Stimulated activated naive CD8-positive, alpha-beta T cell treated with anti-CD3 and anti-CD28 coated beads, Interleukin-15, Interleukin-2, amounts not matched to agents 100 ng/mL and 50 ng/mL, for 24 hours (primary cell): ENCODE data around the gene SUPT3H.
A peak's percentile ranks its signal among the peaks of the same experiment; 100 is the strongest.
"Not testable (repeated sequence)": the region's sequence is repeated elsewhere in the genome, so short reads cannot be mapped to it uniquely, and the experiment has no call there.

Source experiments
- H3K27ac Mint-ChIP-seq: one replicate; pipeline ENCODE4 v1.8.0; 2021; ENCODE audit warnings: mild to moderate bottlenecking, mixed read lengths
- H3K27me3 Mint-ChIP-seq: one replicate; pipeline ENCODE4 v1.8.0; 2021; ENCODE audit warnings: mixed read lengths
- H3K36me3 Mint-ChIP-seq: one replicate; pipeline ENCODE4 v1.8.0; 2021; ENCODE audit warnings: low read depth, mixed read lengths
- H3K4me1 Mint-ChIP-seq: one replicate; pipeline ENCODE4 v1.8.0; 2021; ENCODE audit warnings: low read depth, mixed read lengths
- H3K4me3 Mint-ChIP-seq: one replicate; pipeline ENCODE4 v1.8.0; 2021; ENCODE audit warnings: mild to moderate bottlenecking, mixed read lengths
- H3K9me3 Mint-ChIP-seq: one replicate; pipeline ENCODE4 v1.8.0; 2021; ENCODE audit warnings: mixed read lengths

Gene SUPT3H

DNA sequence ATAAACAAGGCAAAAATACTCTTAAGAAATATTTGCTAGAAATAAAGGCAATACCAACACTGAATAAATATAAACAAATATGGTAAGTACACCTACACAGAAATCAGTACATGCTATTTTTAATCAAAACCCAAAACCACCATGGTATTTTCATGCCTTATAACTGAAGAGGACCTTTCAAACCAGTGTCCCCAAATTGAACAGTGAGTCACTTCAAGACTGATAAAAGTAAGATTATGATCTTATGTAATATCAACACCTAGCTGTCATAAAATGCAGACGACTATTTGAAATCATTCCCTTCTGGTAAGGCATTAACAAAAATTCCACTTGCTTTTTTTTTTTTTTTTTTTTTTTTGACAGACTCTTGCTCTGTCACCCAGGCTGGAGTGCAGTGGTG, 206.4 kb downstream of the SUPT3H start:
- peaks cover 4% of the 10 kb centered on the region for H3K9me3 Mint-ChIP-seq
- H3K4me1 Mint-ChIP-seq: peaks cover 45% of the 10 kb centered on the region
- no peak overlapping the region for H3K4me3 Mint-ChIP-seq
- H3K27ac Mint-ChIP-seq: no peak overlapping the region
- peaks cover 7% of the 10 kb centered on the region for H3K36me3 Mint-ChIP-seq
- no peaks in the 10 kb centered on the region for H3K27me3 Mint-ChIP-seq

DNA sequence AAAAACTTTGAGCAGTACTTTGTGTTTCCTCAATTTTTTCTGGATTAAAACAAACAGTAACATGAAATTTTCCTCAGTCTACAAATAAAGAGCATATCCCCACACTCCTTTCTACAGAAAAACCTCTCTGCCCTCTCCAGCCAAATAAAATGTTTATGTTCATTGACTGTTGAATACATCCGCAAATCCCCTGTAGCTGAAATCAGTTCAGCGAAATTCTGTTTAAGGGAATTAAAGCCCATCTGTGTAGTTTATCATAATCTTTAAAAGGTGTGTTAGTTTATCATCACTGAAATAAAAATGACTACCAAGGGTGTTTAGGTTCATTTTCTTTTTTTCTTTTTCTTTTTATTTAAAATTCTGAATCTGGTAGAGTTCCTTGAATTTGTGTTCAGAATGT, 207.4 kb downstream of the SUPT3H start:
- Mint-ChIP-seq H3K4me3 (no peak overlapping the region), H3K27ac (no peak overlapping the region), H3K9me3 (peaks cover 2% of the 10 kb centered on the region), H3K36me3 (peaks cover 15% of the 10 kb centered on the region), H3K27me3 (no peaks in the 10 kb centered on the region), H3K4me1 (peaks cover 53% of the 10 kb centered on the region)

DNA sequence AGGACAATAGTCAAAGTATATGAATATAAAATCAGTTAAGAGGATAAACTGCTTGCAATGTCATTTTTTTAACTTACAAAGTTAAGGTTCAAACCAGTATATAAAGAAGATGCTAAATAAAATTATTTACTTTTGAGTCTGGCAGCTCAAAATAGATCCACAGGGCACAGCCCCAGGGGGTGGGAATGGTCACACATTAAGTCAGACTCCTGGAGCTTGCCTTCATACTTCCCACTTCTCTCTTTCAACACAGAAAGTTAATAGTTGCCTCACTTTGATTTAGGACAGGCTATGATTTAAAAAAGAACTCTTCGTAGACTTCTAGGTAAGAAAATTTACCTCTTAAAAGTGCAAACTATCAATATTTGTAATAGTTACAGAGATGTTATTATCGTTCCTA, 207.9 kb downstream of the SUPT3H start:
- no peaks in the 10 kb centered on the region for H3K9me3 Mint-ChIP-seq
- no peak overlapping the region for H3K27ac Mint-ChIP-seq
- no peaks in the 10 kb centered on the region for H3K27me3 Mint-ChIP-seq
- H3K4me1 Mint-ChIP-seq: peaks cover 54% of the 10 kb centered on the region
- peaks cover 12% of the 10 kb centered on the region for H3K36me3 Mint-ChIP-seq
- no peak overlapping the region for H3K4me3 Mint-ChIP-seq

DNA sequence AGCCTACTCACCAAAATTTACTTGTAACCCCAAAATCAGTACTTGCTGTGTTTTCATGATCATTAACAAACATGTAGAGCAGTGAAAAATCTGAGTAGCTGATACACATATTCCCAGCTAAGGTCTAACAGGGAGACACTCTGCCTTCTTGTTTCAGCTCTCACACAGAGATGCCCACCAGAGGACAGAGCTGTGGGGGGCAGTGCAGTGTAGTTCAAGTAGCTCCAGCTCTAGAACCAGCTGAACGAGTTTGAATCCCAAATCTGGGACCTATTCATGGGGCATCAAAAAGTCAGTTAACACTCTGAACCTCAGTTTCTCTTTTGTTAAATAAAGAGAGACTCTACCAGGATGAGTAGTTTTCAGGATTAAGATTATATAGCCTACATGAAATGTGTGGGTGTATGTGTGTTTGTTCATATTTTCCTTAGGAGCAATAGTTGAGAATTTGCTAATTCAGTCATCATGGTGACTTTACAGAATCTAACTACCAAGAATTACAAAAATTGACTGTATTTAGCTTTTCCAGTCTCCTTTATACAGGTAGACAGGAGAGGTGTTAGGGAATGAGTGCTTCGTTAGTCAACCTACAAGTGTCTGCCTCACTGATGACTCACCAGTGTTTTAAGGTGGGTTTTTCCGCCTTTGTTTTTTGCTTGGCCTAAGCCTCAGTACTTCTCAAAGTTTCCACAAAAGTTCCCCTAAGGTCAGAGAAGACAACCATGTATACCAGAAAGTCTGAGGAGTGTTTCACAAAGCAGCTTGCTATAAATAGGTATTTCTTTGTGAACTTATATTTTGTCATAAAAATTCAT, 213.6 kb downstream of the SUPT3H start:
- Mint-ChIP-seq H3K36me3 (peaks cover 35% of the 10 kb centered on the region), H3K4me3 (peak overlapping the region; percentile 70), H3K9me3 (peaks cover 16% of the 10 kb centered on the region), H3K27me3 (no peaks in the 10 kb centered on the region), H3K27ac (peak overlapping the region; percentile 99), H3K4me1 (peaks cover 83% of the 10 kb centered on the region)

DNA sequence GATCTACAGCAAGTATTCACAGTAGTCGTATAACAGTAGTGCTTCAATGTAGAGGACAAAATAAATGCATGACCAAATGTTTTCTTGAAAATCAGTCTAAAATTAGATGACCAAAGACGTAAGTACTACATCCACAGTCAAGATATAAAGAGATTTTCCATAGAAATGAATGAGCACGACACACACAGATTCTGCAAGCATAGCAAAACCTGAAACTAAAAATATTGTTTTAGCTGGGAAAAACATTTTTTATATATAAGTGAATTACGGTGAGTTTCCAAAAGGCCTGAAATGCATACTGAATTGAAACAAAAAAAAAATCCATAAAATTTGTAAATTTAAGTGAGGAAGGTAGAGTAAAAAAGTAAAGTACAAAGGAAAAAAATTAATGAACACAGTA, 217.4 kb downstream of the SUPT3H start:
- no peaks in the 10 kb centered on the region for H3K27me3 Mint-ChIP-seq
- peaks cover 67% of the 10 kb centered on the region for H3K4me1 Mint-ChIP-seq
- H3K36me3 Mint-ChIP-seq: peaks cover 29% of the 10 kb centered on the region
- peaks cover 16% of the 10 kb centered on the region for H3K9me3 Mint-ChIP-seq
- H3K4me3 Mint-ChIP-seq: no peak overlapping the region
- H3K27ac Mint-ChIP-seq: no peak overlapping the region

DNA sequence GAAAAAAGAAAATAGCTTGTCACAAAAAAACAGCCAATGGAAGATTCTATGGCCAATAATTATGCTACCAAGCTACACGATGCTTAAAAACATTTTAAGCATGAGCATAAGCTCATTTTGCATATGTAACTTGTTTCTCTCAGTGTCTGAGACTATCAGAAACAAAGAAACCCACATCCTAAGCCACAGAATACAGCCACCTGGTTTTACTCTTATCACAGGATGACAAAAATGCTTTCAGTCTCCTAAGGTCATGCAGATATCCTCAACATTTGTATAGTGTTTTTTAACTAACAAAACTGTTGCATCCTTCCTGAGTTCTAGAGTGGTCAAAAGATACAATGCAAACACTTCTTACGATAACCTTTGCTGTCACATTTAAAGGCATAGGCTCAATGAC, 221.7 kb downstream of the SUPT3H start:
- Mint-ChIP-seq H3K4me1 (peaks cover 41% of the 10 kb centered on the region), H3K27ac (peak overlapping the region; percentile 69), H3K4me3 (no peak overlapping the region), H3K36me3 (peaks cover 23% of the 10 kb centered on the region), H3K9me3 (peaks cover 10% of the 10 kb centered on the region), H3K27me3 (no peaks in the 10 kb centered on the region)

DNA sequence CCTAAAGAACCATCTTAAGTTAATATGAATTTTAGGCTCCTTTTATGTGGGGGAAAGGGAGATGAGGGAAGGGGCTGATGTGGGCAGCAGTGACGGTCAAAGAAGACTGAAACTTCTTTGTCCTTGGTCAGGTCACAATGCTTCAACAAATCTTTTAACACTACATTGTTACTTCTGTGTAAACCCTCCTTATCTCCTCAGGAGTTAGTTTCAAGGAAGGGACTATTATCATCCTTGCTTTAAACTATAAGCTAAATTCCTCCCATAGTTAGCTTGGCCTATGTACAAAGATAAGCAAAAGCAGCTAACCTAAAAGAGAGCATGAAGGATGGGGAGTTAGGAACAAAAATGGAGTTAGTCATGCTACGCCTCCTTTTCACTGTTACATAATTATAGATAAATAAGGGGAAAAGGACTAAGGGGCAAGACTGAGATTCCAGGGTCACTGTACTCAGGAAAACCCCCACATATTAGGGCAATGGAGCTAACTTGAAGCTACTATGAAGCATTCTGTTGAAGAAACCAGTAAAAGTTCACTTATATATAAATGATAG, 222.3 kb downstream of the SUPT3H start:
- peaks cover 5% of the 10 kb centered on the region for H3K9me3 Mint-ChIP-seq
- H3K36me3 Mint-ChIP-seq: peaks cover 19% of the 10 kb centered on the region
- peaks cover 36% of the 10 kb centered on the region for H3K4me1 Mint-ChIP-seq
- no peaks in the 10 kb centered on the region for H3K27me3 Mint-ChIP-seq
- H3K4me3 Mint-ChIP-seq: no peak overlapping the region
- H3K27ac Mint-ChIP-seq: no peak overlapping the region

DNA sequence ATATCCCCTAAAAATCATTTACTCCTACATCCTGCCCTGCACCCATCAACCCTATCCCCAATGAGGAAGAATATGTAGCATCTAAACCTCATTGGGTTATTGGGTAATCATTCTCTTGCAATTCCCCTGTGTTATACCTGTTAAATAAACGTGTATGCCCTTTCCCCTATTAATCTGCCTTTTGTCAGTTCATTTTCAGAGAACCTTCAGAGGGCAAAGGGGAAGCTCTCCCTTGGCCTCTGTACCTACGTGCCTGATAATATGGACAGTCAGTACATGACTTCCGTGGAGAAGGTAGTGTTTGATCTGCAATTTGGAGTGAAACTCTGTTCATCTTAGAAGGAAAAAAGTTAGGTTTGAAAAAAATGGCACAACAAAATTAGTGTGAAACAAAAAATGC, 223.1 kb downstream of the SUPT3H start:
- Mint-ChIP-seq H3K9me3 (no peaks in the 10 kb centered on the region), H3K4me1 (peaks cover 31% of the 10 kb centered on the region), H3K27me3 (no peaks in the 10 kb centered on the region), H3K27ac (no peak overlapping the region), H3K36me3 (peaks cover 14% of the 10 kb centered on the region), H3K4me3 (no peak overlapping the region)

DNA sequence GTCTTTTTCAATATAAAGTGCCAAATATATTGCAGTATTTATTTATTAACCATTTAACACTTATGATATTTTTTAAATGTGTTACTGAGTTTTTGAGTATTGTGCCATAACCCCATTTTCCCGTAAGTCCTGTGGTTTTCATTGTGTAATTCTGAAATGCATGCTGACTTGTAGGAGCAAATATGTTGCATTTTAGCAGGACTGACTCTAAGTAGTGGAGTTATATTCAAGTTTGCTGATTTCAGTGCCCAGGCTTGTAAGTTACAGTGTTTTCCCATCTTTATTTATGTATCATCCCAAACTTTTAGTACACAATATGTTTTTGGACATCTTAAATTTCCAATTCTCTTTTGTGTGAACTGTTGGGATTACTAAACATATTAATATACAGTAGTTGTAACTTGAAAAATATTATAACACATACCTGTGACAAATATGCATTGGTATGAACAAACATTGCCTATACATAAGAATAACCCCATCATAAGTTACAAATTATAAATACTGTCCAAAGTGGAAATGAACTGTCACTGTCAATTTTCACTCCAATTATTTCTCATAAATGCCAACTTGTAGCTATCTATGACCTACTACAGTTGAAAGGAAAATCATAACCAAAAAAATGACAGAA, 228.9 kb downstream of the SUPT3H start:
- H3K27ac Mint-ChIP-seq: no peak overlapping the region
- H3K4me1 Mint-ChIP-seq: no peaks in the 10 kb centered on the region
- H3K9me3 Mint-ChIP-seq: peaks cover 1% of the 10 kb centered on the region
- H3K36me3 Mint-ChIP-seq: peaks cover 14% of the 10 kb centered on the region
- no peaks in the 10 kb centered on the region for H3K27me3 Mint-ChIP-seq
- H3K4me3 Mint-ChIP-seq: no peak overlapping the region

DNA sequence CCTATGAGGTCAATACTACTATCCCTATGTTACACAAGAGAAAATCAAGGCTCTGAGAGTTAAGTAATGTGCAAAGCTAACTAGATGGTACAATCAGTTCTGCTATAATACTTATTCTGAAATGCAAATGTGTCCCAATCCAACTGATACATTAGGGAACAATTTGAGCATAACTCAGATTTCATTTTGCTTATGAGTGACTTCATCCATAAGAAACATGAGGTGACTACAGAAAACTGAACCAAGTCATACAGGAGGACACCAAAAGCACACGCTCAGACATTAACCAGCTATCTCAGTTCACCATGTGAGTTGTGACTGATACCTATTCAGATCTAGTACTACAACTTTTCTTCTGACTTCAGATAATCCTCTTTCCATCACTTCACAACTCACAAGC, 229.5 kb downstream of the SUPT3H start:
- Mint-ChIP-seq H3K4me1 (no peaks in the 10 kb centered on the region), H3K27ac (no peak overlapping the region), H3K27me3 (no peaks in the 10 kb centered on the region), H3K9me3 (peaks cover 7% of the 10 kb centered on the region), H3K36me3 (peaks cover 14% of the 10 kb centered on the region), H3K4me3 (no peak overlapping the region)

DNA sequence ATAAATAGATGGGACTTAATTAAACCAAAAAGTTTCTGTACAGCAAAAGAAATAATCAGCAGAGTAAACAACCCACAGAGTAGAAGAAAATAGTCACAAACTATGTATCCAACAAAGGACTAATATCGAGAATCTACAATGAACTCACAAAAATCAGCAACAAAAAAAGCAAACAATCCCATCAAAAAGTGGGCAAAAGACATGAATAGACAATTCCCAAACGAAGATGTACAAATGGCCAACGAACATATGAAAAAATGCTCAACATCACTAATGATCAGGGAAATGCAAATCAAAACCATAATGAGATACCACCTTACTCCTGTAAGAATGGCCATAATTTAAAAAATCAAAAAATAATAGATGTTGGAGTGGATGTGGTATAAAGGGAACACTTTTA, 232.1 kb downstream of the SUPT3H start:
- not testable (repeated sequence) for H3K4me1 Mint-ChIP-seq, H3K4me3 Mint-ChIP-seq
- peaks cover 20% of the 10 kb centered on the region for H3K36me3 Mint-ChIP-seq

DNA sequence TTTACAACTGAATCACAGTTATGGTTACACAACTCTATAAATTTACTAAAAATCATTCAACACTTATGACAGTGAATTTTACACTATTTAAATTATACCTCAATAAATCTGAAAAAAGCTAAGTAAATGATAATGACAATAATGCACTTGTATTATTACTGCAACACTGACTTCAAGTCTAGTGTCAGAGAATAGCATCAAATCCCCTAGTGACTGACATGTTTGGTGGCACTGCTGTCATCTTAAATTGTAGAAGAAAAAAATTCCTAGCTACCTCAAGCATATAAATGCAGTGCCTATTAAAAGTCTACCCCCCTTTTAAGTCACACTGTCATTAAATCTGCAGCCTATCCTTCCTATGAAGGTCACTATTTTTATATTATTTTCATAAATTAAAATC, 239.0 kb downstream of the SUPT3H start:
- Mint-ChIP-seq H3K9me3 (peaks cover 44% of the 10 kb centered on the region), H3K4me3 (no peak overlapping the region), H3K27ac (no peak overlapping the region), H3K27me3 (no peaks in the 10 kb centered on the region), H3K4me1 (no peaks in the 10 kb centered on the region), H3K36me3 (peaks cover 41% of the 10 kb centered on the region)

More for the DNA sequence above, 232.1 kb downstream of the SUPT3H start:
- not testable (repeated sequence) for H3K27me3 Mint-ChIP-seq, H3K27ac Mint-ChIP-seq
- H3K9me3 Mint-ChIP-seq: peaks cover 19% of the 10 kb centered on the region

DNA sequence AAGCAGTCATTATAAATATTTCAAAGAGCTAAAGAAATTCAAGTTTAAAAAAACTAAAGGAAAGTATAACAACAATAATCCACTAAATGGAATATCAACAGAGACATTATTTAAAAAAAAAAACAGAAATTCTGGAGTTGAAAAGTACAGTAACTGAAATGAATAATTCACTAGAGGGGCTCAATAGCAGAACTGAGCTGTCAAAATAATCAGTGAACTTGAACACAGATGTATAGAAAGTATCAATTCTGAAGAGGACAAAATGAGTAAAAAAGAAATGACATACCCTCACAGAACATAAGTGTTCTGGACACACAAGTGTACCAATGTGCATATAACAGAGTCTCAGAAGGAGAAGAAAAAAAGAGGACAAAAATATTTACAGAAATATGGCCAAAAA, 241.2 kb downstream of the SUPT3H start:
- no peaks in the 10 kb centered on the region for H3K27me3 Mint-ChIP-seq
- no peak overlapping the region for H3K4me3 Mint-ChIP-seq
- H3K36me3 Mint-ChIP-seq: peaks cover 38% of the 10 kb centered on the region
- H3K9me3 Mint-ChIP-seq: peaks cover 30% of the 10 kb centered on the region
- H3K27ac Mint-ChIP-seq: no peak overlapping the region
- H3K4me1 Mint-ChIP-seq: no peaks in the 10 kb centered on the region

DNA sequence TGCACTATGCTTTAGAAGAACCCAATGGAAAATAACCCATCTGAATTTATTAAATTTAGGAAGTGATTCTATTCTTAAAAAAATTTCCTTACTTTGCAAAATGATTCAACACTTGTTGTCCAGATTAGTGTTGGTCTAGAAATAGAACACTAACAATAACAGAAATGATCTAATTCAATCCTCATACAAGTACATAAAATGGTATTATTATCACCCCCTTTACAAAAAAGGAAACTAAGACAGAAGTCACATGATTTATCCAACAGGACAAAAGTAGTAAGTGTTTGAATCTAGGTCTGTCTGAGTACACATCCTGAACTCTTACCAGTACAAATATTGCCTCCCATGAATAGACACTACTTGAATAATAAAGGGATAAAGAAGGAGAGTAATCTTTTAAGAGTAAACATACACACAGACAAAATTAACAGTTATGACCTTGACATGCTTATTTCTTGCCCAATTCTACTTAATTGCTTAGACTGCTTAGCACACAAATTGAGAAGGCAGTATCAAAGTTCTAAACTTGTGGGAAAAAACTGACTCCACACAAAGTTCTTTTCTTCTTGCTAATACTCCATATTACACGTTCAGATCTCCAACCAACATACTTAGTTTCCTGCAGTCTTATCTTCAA, 245.0 kb downstream of the SUPT3H start:
- Mint-ChIP-seq H3K9me3 (peaks cover 22% of the 10 kb centered on the region), H3K36me3 (peaks cover 25% of the 10 kb centered on the region), H3K4me3 (no peak overlapping the region), H3K27me3 (no peaks in the 10 kb centered on the region), H3K4me1 (no peaks in the 10 kb centered on the region), H3K27ac (no peak overlapping the region)

DNA sequence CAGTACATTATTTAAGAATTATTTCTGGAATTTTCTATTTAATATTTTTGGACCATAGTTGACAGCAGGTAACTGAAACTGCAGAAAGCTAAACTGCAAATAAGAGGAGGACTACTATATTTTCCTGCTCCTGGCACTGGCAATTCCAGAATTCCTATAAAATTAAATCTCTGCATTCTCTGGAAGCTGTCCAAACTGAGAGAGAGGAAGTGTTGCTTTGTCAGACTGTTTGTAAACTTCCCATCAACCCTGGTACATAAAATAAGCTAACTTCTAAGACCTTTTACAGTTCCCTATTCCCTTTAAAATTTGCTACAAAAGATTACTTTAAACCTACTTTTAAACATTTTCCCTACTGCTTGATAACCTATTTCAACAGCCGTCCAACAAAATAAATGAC, 245.7 kb downstream of the SUPT3H start:
- Mint-ChIP-seq H3K27me3 (no peaks in the 10 kb centered on the region), H3K4me3 (no peak overlapping the region), H3K36me3 (peaks cover 25% of the 10 kb centered on the region), H3K9me3 (peaks cover 22% of the 10 kb centered on the region), H3K4me1 (no peaks in the 10 kb centered on the region), H3K27ac (no peak overlapping the region)
